Coronary artery (tissue), 2 donors: ENCODE measurements around the gene ADAMTS12.

Experiments
- DNase-seq: peaks from one replicate; pipeline ENCODE4 v3.0.0-alpha.2; 2017; ENCODE audit warnings: low spot score
- H3K27ac ChIP-seq, 2 donors: fragments of 200-600 bp; sonication (generic); one replicate each; pipeline ENCODE4 v1.5.1; 2016 to 2019
- H3K4me3 ChIP-seq: fragments of 200-600 bp; sonication (generic); 2 replicates; pipeline ENCODE4 v1.5.1; 2016; ENCODE audit warnings: mild to moderate bottlenecking, moderate library complexity
- CTCF ChIP-seq: fragments of 200-600 bp; sonication (generic); IDR thresholded peaks from one replicate; pipeline ENCODE4 v1.5.1; 2019; ENCODE audit warnings: antibody characterized with exemption

ADAMTS12 gene

GRCh38 chr5:33766023-33766422 lies 125.8 kb downstream of the ADAMTS12 start:
- no peak for TF ChIP-seq CTCF

GRCh38 chr5:33764786-33765185 lies 127.0 kb downstream of the ADAMTS12 start:
- Histone ChIP-seq H3K27ac (no peak overlapping the region), H3K4me3 (no peak overlapping the region)
- no peak for DNase-seq
- no peak for TF ChIP-seq CTCF

More at GRCh38 chr5:33766023-33766422, 125.8 kb downstream of the ADAMTS12 start:
- no peak overlapping the region for H3K27ac ChIP-seq
- no peak overlapping the region for H3K4me3 ChIP-seq
- no peak for DNase-seq

GRCh38 chr5:33763435-33763834 lies 128.4 kb downstream of the ADAMTS12 start:
- no peak for TF ChIP-seq CTCF
- no peak for DNase-seq
- H3K4me3 ChIP-seq = no peak overlapping the region
- no peak overlapping the region for H3K27ac ChIP-seq

GRCh38 chr5:33762859-33763258 lies 128.9 kb downstream of the ADAMTS12 start:
- no peak for DNase-seq
- TF ChIP-seq CTCF = no peak
- Histone ChIP-seq H3K4me3 (no peak overlapping the region), H3K27ac (no peak overlapping the region)

- no peak for DNase-seq
- no peak for TF ChIP-seq CTCF
- Histone ChIP-seq H3K27ac (no peak overlapping the region), H3K4me3 (no peak overlapping the region)
These were observed 130.7 kb downstream of the ADAMTS12 start for GRCh38 chr5:33761139-33761538.

GRCh38 chr5:33758737-33759136 lies 133.1 kb downstream of the ADAMTS12 start:
- no peak for DNase-seq
- H3K27ac ChIP-seq = no peak overlapping the region
- no peak for TF ChIP-seq CTCF
- H3K4me3 ChIP-seq = no peak overlapping the region

GRCh38 chr5:33756491-33756890 lies 135.3 kb downstream of the ADAMTS12 start:
- TF ChIP-seq CTCF = no peak
- Histone ChIP-seq H3K4me3 (no peak overlapping the region), H3K27ac (no peak overlapping the region)
- DNase-seq = no peak
